Inferior parietal cortex (tissue), 1 donor: ENCODE measurements around the gene SH3RF1.

Source experiments
- DNase-seq: peaks from one replicate; pipeline ENCODE4 v3.0.0-alpha.2; 2016; ENCODE audit errors: extremely low spot score

SH3RF1 gene

GRCh38 chr4:169133932-169134331 is 136.8 kb downstream of the SH3RF1 start:
- no peak for DNase-seq

DNA sequence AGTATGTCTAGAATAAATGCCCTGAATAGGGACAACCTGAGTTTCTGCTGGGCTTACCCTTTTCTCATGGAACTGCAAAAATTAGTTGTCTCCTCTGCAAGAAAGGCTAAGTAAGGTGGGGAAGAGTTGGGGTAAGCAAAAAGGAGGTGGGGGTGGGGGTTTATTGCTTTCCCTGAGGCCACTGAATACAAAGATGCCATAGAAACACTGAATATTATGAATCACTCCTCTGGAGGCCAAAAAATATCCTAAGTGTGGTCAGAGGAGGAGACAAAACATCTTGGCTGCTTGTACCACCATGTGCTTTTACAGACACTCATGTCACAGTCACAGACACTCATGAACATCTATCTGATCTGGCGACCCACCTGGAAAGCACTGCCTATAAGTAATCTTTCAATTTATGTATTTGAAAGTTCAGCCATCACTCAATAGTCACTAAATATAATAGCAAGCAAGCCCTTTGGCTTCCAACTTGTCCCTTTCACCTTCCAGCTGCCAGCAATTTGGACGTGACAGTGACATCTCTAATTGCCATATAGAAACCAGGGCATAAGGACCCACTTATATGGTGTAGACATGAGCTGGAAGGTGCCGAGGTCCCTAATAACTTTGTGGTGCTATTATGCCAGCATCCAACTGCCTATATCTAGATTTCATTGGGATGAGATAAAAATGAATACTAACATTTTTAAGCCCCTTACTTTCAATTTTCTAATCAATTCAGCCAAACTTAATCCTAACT is 138.0 kb downstream of the SH3RF1 start:
- no peak for DNase-seq

DNA sequence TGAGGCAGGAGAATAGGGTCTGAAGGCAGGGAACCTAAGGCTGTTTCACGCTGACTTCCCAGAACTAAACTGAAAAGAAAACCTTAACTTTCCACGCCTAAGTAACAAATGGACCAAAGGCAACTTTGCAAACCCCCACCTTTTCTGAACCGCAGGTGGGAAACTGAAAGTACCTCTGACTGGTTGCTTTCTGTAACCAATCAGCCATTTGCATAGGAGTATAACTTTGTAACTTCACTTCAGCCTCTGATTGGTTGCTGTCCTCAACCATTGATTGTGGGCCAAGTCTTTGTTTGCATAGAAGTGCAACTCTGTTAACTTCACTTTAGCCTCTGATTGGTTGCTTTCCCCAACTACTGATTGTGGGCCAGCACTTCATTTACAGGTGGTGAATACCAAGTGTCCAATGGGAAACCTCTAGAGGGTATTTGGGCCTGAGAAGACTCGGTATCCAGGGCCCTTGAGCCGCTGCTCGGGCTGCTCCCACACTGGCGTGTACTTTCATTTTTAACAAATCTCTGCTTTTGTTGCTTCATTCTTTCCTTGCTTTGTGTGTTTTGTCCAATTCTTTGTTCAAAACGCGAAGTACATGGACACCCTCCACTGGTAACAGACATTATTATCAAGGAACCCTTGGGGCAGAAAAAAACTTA is 139.1 kb downstream of the SH3RF1 start:
- DNase-seq, result no peak

DNA sequence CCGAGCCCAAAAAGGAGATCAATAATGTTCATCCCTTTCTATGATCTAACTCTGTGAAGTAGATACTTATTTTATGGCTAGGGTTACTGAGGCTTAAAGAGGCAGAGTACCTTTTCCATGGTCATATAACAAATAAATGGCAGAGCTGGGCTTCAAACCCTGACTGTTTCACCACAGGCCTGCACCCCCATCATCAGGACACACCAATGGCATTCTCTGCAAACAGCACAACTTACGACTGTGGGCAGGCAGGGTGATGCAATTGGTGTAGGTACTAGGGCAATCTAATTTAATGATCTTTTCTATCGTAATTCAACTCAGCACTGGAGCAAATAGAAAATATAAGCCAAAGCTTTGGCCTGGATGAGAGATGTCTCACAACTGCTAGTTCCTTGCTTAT is 141.9 kb downstream of the SH3RF1 start:
- DNase-seq, result no peak

GRCh38 chr4:169127314-169127713 is 143.4 kb downstream of the SH3RF1 start:
- no peak for DNase-seq

DNA sequence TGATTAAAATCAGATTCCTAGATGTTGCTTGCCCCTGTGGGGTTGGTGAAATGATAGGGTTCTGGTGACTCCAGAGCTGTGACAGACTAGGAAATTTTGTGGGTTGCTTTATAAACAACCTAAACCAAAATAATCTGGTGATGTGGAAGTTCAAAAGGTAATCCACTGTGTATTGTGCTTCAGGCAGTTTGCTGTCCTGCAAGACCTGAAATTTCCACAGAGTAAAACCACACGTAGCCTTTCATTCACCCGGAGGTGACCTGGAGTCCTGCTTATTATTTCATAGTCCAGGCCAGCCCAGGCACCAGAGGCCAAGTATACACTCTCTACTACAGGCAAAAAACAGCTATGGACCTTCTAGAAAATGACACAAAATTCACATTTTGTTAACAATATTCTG is 146.1 kb downstream of the SH3RF1 start:
- no peak for DNase-seq

GRCh38 chr4:169122422-169122821 is 148.3 kb downstream of the SH3RF1 start:
- DNase-seq, result no peak

DNA sequence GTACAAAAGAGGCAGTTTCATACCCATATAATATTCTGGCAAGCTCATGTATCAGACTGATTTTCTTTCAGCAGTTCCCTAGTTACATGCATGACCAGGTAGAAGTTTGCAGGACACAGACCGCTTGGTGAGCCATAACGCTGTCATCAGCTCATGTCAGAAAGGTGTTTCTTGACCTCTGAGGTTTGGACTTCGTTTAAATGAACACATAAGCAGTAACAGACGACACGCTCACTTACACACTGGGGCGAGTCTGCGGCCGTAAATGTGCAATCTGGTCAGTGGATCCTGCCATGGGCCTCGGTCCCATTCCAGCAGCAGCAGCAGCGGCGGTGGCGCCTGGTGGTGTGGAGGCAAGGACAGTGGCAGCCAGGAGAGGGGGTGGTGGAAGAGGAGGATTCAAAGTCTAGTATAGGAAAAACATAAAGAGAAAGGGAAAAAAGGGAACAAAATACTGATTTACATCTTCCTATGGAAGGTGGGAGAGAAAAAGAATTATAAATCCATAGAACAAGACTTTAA is 148.8 kb downstream of the SH3RF1 start:
- DNase-seq, result no peak

DNA sequence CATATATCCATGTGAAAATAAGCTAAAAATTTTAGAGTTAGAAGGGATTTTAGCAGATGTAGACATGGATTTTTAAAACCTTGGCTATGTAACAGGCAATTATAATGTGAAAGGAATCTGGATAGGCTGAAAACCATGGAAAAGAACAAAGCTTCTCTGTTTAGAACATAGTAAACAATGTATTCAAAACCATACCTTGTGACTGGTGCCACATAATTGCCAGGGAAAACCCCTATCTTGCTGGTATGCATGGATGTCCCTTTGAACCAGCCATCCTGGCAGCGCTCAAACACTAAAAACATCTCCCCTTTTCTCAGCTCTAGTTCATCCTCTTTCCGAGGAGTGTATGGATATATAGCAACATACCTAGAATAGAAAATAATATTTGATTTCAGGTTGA is 150.1 kb downstream of the SH3RF1 start:
- no peak for DNase-seq

DNA sequence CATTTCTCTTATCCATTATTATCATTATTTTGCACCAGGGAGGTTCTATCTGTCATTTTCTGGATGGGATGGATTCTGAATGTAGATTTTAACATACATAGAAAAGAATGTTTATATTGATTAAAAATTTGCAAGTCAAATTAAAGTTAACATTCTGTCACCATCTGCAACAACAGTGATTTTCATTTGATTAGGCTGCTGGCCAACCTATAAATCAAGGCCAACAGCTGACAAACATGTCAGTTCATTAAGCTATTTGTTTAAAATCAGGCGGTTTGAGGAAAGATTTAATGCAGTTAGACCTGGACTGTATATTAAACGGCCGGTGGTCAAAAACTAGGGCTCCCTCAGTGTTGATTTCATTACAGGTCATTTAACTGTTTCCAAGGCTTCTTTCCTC is 151.2 kb downstream of the SH3RF1 start:
- DNase-seq, result no peak

- no peak for DNase-seq
Observed at GRCh38 chr4:169117591-169118081, 153.1 kb downstream of the SH3RF1 start.

DNA sequence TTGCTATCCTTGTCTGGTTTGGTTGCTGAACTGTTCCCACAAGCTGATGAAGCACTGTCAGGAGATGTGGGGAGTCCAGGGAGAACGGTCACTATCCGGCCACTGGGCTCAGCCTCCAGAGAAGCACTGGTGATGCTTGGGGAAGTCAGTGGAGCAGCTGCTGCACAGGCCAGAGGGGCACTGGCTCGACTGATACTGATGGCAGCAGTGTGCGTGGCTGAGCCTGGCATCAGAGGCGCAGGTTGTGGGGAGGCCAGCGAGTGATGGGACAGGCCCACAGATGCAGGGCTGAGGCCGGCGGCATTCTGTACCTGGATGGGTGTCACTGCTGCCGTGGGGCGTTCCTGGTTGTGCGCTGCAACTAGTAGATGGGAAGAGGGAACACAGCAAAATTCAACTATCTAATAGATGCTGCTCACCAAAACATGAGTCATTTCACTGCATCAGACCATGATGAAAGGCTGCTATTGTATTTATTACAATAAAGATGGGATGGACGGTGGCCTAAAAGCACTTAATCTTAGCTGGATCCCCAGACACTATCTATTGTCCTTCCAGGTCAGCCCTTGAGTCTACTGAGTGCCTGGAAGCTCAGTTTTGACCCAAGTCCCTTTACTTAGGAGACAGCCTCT is 154.4 kb downstream of the SH3RF1 start:
- DNase-seq, result no peak

- no peak for DNase-seq
Observed at GRCh38 chr4:169115897-169116254, 154.9 kb downstream of the SH3RF1 start.

DNA sequence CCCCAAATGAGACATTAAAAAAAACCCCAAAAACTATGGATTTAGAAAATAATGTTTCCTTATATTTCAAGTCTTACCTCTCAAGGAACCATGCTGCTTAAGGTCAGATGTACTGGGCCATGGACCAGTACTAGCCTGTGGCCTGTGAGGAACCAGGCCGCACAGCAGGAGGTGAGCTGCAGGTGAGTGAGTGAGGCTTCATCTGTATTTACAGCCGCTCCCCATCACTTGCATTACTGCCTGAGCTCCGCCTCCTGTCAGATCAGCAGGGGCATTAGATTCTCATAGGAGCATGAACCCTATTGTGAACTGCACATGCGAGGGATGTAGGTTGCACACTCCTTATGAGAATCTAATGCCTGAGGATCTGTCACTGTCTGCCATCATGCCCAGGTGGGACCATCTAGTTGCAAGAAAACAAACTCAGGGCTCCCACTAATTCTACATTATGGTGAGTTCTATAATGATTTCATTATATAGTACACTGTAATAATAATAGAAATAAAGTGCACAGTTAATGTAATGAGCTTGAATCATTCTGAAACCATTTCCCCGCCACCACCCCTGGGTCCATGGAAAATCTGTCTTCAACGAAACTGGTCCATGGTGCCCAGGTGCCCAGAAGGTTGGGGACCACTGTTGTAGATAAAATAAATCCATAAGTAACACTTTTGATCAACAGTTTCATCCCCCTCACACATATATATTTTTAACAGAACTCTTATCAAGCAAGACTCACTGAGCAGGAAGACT is 155.4 kb downstream of the SH3RF1 start:
- no peak for DNase-seq

DNA sequence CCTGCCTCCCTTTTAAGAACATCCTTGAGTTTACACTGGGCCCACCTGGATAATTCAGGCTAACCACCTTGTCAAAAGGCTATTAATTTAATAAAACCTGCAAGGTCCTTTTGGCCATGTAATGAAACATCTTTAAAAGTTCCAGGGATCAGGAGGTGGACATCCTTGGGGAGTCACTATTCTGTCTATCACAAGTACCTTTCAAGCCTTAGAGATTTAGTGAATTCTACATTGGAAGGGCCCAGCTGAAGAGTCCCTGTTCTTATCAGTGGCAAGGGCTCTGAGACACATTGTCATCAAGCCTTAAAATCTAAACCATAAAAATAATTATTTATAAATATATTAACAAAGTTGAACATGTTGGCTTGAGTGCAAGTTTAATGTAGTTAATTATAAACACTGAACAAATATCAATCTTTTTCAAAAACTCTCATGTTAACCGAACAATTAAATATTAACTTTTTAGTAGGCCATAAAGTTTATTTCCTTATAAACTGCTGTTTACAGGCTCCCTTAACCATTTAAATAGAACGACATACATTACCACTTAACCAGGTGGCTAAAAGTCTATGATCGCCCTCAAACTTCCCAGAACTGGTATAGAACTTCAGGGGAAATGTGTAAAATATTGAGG is 156.3 kb downstream of the SH3RF1 start:
- no peak for DNase-seq

DNA sequence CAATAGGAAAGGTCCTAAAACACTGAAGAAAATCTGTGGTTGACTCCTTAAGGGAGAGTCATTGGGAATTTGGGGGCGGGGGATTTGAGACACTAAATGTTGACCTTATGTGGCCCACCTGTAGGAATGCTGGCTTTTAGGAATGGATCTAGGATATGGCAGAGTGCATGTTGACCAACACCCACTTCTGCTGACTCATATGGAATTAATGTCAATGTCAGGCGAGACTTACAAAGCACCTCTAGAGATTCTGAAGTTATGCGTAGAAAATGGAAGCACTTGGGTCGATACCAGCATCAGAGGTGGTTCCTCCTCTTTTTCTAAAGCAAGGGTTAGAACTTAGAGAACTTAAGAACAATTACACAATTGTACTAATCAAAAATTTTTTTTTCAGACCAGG is 160.1 kb downstream of the SH3RF1 start:
- no peak for DNase-seq

DNA sequence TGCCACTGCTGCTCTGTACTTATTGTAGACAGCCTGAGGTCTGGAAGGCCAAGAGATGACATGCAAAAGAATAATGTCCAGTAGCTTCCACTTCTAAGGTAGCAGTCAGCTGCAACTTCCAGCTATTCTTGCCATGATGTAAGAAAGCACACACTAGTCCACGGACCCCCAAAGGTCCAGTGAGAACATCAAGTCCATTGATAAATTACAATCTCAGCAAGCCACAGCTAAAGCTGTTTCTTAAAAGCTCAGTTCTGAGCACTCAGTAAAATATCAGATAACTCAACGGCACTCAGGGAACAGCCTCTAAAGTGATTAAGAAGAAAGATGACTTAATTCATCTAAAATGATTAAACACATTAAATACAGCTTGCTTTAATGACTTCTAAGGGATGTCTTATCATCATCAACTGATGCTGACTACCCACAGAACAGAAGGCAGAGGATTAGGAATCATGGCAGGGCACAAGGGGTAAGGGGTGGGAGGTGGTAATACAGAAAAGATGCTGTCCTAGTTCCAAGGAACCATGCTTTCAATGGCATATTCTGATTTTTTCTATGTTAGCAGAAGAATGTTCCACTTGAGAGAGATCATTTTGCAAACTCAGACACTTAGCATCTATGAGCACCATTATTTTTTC is 161.6 kb downstream of the SH3RF1 start:
- DNase-seq, result no peak

DNA sequence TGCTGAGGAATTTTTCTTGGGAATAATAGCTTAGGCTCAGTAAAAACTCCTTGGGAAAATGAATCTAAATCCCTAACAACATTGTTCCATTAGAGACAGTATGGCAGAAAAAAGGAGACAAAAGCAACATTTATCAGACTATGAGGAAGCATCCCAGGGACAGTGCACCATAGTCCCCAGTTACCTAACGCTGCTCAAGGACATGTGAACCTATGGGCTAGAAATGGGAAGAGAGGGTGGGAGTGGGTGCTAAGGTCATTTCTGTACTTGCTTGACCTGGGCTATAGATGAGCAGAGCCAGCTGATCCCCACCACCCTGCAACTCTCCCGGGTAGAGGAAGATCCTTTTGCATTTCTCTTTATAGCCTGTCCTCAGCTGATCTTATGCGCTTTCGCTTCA is 162.5 kb downstream of the SH3RF1 start:
- DNase-seq, result no peak

GRCh38 chr4:169107528-169107927 is 163.2 kb downstream of the SH3RF1 start:
- DNase-seq, result no peak

- no peak for DNase-seq
Observed at GRCh38 chr4:169106696-169107229, 164.0 kb downstream of the SH3RF1 start.

- DNase-seq, result no peak
Observed at GRCh38 chr4:169105620-169106019, 165.1 kb downstream of the SH3RF1 start.
